Skeletal muscle cell (primary cell): Measurements from ENCODE around the gene PTRH1.

Source experiments
- DNase-seq: peaks from one replicate; pipeline ENCODE4 v3.0.0-alpha.2; 2010; ENCODE audit warnings: low read depth
- H3K4me3 ChIP-seq: 2 replicates; pipeline ENCODE4 v1.5.1; 2011; ENCODE audit warnings: low read depth, mild to moderate bottlenecking, control low read depth, low read length, moderate library complexity

Gene PTRH1

GRCh38 chr9:127742435-127743088 lies 27.1 kb upstream of the PTRH1 start:
- peak; percentile 23 for DNase-seq
- peak overlapping the region; percentile 30 for H3K4me3 ChIP-seq

GRCh38 chr9:127741831-127742434 lies 26.5 kb upstream of the PTRH1 start:
- no peak for DNase-seq
- peak overlapping the region; percentile 30 for H3K4me3 ChIP-seq

- no peak overlapping the region for H3K4me3 ChIP-seq
These were observed 24.3 kb upstream of the PTRH1 start for GRCh38 chr9:127739614-127740330.

GRCh38 chr9:127738666-127739065 lies 23.2 kb upstream of the PTRH1 start:
- H3K4me3 ChIP-seq = no peak overlapping the region
- DNase-seq = no peak

More at GRCh38 chr9:127739614-127740330, 24.3 kb upstream of the PTRH1 start:
- no peak for DNase-seq

- H3K4me3 ChIP-seq = no peak overlapping the region
- DNase-seq = no peak
These were observed 20.2 kb upstream of the PTRH1 start for GRCh38 chr9:127735530-127736185.

- peak within 1 kb of the TSS; percentile 67 for H3K4me3 ChIP-seq
- peak; percentile 85 for DNase-seq
These were observed 19.5 kb upstream of the PTRH1 start, which contains the start of gene TOR2A for GRCh38 chr9:127734747-127735529. Gene TOR2A (minus strand): TSS chr9:127735294. CDS start chr9:127735270, 24 bp downstream.

GRCh38 chr9:127734247-127734746 lies 18.8 kb upstream of the PTRH1 start:
- no peak for DNase-seq
- H3K4me3 ChIP-seq = peak overlapping the region; percentile 67

GRCh38 chr9:127733614-127734013 lies 18.2 kb upstream of the PTRH1 start:
- no peak overlapping the region for H3K4me3 ChIP-seq
- no peak for DNase-seq

GRCh38 chr9:127732444-127732843 lies 17.0 kb upstream of the PTRH1 start:
- DNase-seq = no peak
- no peak overlapping the region for H3K4me3 ChIP-seq

- DNase-seq = no peak
- no peak overlapping the region for H3K4me3 ChIP-seq
These were observed 16.5 kb upstream of the PTRH1 start for GRCh38 chr9:127731938-127732337.

- no peak overlapping the region for H3K4me3 ChIP-seq
- no peak for DNase-seq
These were observed 15.4 kb upstream of the PTRH1 start for GRCh38 chr9:127730799-127731410.

GRCh38 chr9:127730262-127730661 lies 14.8 kb upstream of the PTRH1 start:
- no peak for DNase-seq
- no peak overlapping the region for H3K4me3 ChIP-seq

GRCh38 chr9:127729522-127730256 lies 14.2 kb upstream of the PTRH1 start:
- no peak overlapping the region for H3K4me3 ChIP-seq
- no peak for DNase-seq

GRCh38 chr9:127728808-127729207 lies 13.3 kb upstream of the PTRH1 start:
- no peak overlapping the region for H3K4me3 ChIP-seq
- no peak for DNase-seq

- no peak overlapping the region for H3K4me3 ChIP-seq
- DNase-seq = no peak
These were observed 11.4 kb upstream of the PTRH1 start for GRCh38 chr9:127726871-127727270.

- DNase-seq = no peak
These were observed 8.5 kb upstream of the PTRH1 start for GRCh38 chr9:127724012-127724411.

GRCh38 chr9:127723444-127723843 lies 8.0 kb upstream of the PTRH1 start:
- DNase-seq = no peak
- no peak overlapping the region for H3K4me3 ChIP-seq

More at GRCh38 chr9:127724012-127724411, 8.5 kb upstream of the PTRH1 start:
- no peak overlapping the region for H3K4me3 ChIP-seq

- H3K4me3 ChIP-seq = no peak overlapping the region
- DNase-seq = no peak
These were observed 7.5 kb upstream of the PTRH1 start for GRCh38 chr9:127723013-127723412.
